Glomerular visceral epithelial cell (primary cell): Measurements from ENCODE around the gene RREB1.

ENCODE experiments used
- DNase-seq: peaks from one replicate; pipeline ENCODE4 v3.0.0-alpha.2; 2016; ENCODE audit errors: extremely low spot score

RREB1 gene

DNA sequence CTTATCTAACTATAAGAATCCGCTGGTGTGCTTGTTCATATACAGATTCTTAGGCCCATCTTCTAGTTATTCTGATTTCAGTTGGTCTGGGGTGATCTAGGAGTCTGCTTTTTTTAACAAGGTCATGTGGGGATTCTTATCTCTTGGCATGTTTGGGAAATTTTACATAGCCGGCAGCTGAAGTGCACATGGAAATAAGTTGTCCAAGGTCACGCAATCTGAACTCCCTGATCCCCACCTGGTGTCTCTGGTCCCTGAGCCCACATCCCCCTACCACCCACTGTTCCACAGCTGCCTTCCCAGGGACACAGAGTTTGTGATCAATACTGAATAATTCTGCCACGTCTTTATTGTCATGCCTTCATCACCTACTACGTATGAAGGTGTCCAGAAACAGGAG is 114.4 kb downstream of the RREB1 start:
- no peak for DNase-seq

- no peak for DNase-seq
Measured at GRCh38 chr6:7224731-7225130, 117.0 kb downstream of the RREB1 start.

DNA sequence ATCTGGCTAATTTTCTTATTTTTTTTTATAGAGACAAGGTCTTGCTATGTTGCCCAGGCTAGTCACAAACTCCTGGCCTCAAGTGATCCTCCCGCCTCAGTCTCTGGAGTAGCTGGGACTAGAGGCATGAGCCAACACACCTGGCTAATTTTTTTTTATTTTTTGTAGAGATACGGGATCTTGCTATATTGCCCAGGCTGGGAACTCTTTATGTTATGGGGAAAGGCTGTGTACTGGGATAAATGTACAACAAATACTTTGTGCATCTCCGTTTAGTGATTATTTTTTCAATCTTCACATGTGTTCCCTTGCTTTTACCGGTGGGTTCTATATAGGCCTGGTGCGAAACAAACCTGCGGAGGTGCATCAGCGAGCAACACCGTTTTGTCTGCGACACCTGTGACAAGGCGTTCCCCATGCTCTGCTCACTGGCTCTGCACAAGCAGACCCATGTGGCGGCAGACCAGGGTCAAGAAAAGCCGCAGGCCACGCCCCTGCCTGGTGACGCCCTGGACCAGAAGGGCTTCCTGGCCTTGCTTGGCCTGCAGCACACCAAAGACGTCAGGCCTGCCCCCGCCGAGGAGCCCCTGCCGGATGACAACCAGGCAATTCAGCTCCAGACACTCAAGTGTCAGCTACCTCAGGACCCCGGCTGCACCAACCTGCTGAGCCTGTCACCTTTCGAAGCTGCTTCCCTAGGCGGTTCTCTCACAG is 121.1 kb downstream of the RREB1 start:
- no peak for DNase-seq

- no peak for DNase-seq
Measured at GRCh38 chr6:7229376-7230326, 121.9 kb downstream of the RREB1 start.

GRCh38 chr6:7230327-7230691 is 122.5 kb downstream of the RREB1 start:
- DNase-seq, result no peak

- no peak for DNase-seq
Measured at GRCh38 chr6:7230956-7231713, 123.4 kb downstream of the RREB1 start.

DNA sequence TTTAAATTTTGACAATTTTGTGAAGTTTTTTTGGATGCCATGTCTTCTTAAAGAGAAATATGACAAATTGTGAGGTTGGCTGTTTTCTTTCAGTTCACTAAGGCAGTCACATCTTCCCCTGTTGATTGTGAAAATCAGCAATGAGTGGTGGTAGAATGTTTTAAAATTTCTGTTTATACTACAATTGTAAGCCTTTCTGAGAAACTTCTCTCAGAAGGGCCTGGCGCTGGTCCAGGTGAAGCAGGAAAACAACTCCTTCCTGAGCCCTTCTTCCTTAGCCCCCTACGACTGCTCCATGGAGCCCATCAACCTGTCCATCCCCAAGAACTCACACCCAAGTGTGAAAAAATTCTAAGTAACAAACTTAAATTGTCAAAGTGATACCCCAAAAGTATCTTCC is 124.6 kb downstream of the RREB1 start:
- no peak for DNase-seq

- no peak for DNase-seq
Measured at GRCh38 chr6:7234547-7234946, 126.8 kb downstream of the RREB1 start.

DNA sequence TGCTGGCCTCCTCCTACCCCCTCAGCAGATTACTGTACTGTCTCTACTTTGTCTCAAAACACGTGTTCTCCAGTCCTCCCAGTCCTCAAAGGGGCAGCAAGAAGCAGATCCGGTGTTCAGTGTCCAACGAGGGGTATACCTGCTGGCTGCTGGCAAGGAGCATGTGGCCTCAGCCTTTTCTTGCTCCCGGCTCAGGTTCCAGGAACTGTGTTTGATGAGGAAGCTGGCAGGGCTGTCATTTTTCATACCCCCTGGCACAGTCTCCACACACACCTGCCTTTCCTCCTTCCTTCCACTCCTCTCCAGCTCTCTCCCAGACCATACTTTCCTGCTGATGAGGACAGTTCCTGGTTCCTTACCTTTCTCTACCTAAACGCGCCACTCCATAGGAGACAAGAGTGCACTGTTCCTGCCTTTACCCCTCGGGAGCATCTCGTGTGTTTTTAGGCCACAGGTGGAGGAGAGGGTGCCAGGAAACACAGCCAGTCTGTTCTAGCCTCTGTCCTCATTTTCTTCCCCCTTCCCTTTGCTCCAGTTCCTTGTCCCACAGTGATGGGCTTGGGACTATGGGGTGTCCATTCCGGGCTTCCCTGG is 128.0 kb downstream of the RREB1 start:
- no peak for DNase-seq

DNA sequence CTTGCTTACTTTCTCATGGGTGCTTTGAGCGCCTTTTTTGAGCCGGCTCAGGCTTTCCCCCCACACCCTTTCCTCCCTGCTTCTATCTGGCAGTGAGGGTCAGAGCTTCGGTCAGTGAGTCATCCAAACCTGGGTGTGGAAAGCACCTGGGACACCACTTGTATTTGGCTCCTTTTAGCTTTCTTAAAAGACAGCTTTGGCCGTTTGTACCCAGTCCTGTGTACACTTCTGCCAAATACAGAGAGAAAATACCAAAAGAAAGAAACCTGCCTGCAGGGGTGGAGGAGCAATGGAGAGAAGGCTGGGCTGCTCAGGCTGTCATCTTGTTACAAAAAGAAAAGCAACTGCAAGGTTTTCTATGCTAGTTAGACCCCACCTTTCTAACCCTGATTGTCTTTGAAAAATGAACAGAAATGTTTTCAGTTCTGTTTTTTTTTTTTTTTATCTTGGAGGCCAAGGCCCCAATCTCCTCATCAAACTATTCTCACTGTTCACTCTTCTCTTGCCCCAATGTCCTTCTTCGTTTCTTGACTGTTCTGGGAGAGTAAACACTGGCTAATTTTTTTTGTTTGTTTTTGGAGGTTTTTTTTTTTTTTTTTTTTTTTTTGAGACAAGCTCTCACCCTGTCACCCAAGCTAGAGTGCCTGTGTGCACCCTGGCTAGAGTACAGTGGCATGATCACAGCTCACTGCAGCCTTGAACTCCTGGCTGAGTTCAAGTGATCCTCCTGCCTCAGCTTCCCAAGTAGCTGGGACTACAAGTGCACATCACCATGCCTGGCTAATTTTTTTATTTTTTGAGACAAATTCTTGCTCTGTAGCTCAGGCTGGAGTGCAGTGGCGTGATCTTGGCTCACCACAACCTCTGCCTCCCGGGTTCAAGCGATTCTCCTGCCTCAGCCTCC is 128.8 kb downstream of the RREB1 start:
- DNase-seq, result peak; percentile 18

DNA sequence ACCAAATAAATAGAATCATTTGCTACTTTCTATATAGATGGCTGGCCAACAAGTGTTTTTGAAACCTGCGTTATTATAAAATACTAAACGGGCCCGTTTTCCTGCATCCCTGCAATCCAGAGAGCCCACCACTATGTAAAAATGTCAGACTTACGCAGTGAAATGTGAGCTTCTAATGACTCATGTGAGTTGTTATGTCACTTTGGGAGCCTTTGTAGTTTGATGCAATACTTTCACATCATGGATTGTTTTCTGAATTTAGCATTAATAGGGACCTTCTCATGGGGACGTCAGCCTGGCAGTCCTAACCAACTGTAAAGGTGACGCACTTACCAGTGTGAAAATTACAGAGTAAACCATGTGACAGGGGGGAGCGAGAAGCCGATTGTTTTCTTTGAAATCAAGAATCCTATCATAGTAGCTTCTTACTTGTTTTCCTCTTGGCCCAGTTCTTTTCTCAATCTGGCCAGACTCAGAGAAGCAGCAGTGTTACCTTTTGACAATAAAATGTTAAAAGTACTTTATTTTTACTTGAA is 130.0 kb downstream of the RREB1 start:
- no peak for DNase-seq

- no peak for DNase-seq
Measured at GRCh38 chr6:7238526-7238899, 130.8 kb downstream of the RREB1 start.

GRCh38 chr6:7238900-7239589 is 131.3 kb downstream of the RREB1 start:
- DNase-seq, result peak; percentile 74

- no peak for DNase-seq
Measured at GRCh38 chr6:7239590-7239948, 131.8 kb downstream of the RREB1 start.

- no peak for DNase-seq
Measured at GRCh38 chr6:7240351-7240750, 132.6 kb downstream of the RREB1 start.

GRCh38 chr6:7241160-7241559 is 133.4 kb downstream of the RREB1 start:
- no peak for DNase-seq

- peak; percentile 68 for DNase-seq
Measured at GRCh38 chr6:7241709-7242645, 134.2 kb downstream of the RREB1 start.

DNA sequence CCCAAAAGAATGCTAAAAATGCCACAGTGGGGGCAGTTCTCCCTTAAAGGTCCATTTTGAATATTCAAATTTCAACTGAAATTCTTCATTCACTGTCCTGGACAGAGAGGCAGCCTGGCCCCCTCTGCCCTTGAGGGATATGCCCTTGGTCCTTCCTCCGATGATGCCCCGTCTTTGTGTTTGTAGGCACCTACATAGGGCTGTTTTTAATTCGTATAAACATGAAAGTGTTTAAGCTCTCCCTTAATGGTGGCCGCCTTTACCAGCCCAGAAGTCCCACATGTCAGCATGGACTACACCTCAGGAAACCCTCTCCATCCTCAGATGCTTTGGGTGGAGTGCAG is 135.0 kb downstream of the RREB1 start:
- DNase-seq, result no peak
